ENCODE results near the gene EIF4E2.
A peak's percentile ranks its signal among the peaks of the same experiment; 100 is the strongest.

EIF4E2 gene

DNA sequence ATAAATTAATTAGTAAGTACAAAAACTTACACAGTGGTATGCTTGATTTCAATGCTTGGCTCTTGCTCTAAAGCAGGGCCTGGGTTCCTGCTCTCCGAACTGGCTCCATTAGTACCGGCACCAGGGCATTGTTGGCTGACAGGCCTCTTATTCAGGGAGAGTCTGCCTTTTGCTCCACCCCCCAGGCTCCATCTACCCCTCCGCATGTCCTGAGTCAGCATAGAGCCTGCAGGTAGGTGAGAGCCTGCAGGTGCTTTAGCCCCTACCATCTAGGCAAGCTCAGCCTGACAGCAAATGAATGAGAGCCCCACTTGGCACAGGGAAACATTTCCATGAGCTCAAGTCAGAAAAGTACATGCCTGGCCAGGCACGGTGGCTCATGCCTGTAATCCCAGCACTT, 47.8 kb downstream of the EIF4E2 start:
- Mint-ChIP-seq H3K4me1 (no peaks in the 10 kb centered on the region), H3K9me3 (no peaks in the 10 kb centered on the region), H3K36me3 (peaks cover 4% of the 10 kb centered on the region in 2 donors), H3K27ac (no peak overlapping the region), H3K4me3 (no peak overlapping the region), H3K27me3 (no peaks in the 10 kb centered on the region)
- ATAC-seq (replicated peaks) (no peak), DNase-seq (no peak)

GRCh38 chr2:232600053-232600773, 49.7 kb downstream of the EIF4E2 start:
- no peaks in the 10 kb centered on the region for H3K4me1 Mint-ChIP-seq
- no peaks in the 10 kb centered on the region for H3K9me3 Mint-ChIP-seq
- no peak overlapping the region for H3K27ac Mint-ChIP-seq
- peaks cover 6 to 9% of the 10 kb centered on the region in 2 donors for H3K27me3 Mint-ChIP-seq
- DNase-seq (no peak), ATAC-seq (replicated peaks) (no peak)
- H3K36me3 Mint-ChIP-seq: peaks cover 4% of the 10 kb centered on the region in 2 donors
- H3K4me3 Mint-ChIP-seq: no peak overlapping the region

DNA sequence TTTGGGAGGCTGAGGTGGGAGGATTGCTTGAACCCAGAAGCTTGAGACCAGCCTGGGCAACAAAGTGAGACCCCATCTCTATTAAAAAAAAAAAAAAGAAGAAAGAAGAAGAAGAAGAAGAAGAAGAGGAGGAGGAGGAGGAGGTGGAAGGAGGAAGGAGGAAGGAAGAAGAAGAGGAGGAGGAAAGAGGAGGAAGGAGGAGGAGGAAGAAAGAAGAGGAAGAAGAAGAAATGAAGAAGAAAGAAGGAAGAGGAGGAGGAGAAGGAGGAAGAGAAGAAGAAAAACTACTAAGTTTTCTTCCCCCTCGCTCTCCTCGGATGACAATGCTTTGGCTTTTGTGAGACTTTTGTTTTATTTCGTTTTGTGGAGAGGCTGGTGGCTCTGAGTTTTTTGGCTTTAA, 52.8 kb downstream of the EIF4E2 start:
- H3K27ac Mint-ChIP-seq: no peak overlapping the region
- DNase-seq (no peak), ATAC-seq (replicated peaks) (no peak)
- peaks cover 0 to 12% of the 10 kb centered on the region in 2 donors for H3K4me1 Mint-ChIP-seq
- H3K9me3 Mint-ChIP-seq: no peaks in the 10 kb centered on the region
- H3K27me3 Mint-ChIP-seq: peaks cover 6 to 9% of the 10 kb centered on the region in 2 donors
- H3K4me3 Mint-ChIP-seq: no peak overlapping the region
- peaks cover 0 to 2% of the 10 kb centered on the region in 2 donors for H3K36me3 Mint-ChIP-seq

GRCh38 chr2:232604535-232604934, 54.0 kb downstream of the EIF4E2 start:
- H3K4me3 Mint-ChIP-seq: no peak overlapping the region
- DNase-seq: no peak
- no peak overlapping the region for H3K27ac Mint-ChIP-seq
- H3K36me3 Mint-ChIP-seq: no peaks in the 10 kb centered on the region
- H3K27me3 Mint-ChIP-seq: peaks cover 6 to 9% of the 10 kb centered on the region in 2 donors
- no peak for ATAC-seq (replicated peaks)
- no peaks in the 10 kb centered on the region for H3K9me3 Mint-ChIP-seq
- H3K4me1 Mint-ChIP-seq: peaks cover 0 to 12% of the 10 kb centered on the region in 2 donors

- Mint-ChIP-seq H3K4me1 (peaks cover 0 to 12% of the 10 kb centered on the region in 2 donors), H3K9me3 (no peaks in the 10 kb centered on the region), H3K27ac (no peak overlapping the region), H3K36me3 (no peaks in the 10 kb centered on the region), H3K27me3 (peaks cover 6 to 9% of the 10 kb centered on the region in 2 donors), H3K4me3 (no peak overlapping the region)
- no peak for ATAC-seq (replicated peaks)
- no peak for DNase-seq
Observed at GRCh38 chr2:232607011-232607410, 56.5 kb downstream of the EIF4E2 start.

- no peak for ATAC-seq (replicated peaks)
- no peak for DNase-seq
- H3K4me3 Mint-ChIP-seq: no peak overlapping the region
- peaks cover 0 to 3% of the 10 kb centered on the region in 2 donors for H3K27me3 Mint-ChIP-seq
- no peaks in the 10 kb centered on the region for H3K36me3 Mint-ChIP-seq
- no peaks in the 10 kb centered on the region for H3K9me3 Mint-ChIP-seq
- H3K27ac Mint-ChIP-seq: no peak overlapping the region
- H3K4me1 Mint-ChIP-seq: peaks cover 0 to 12% of the 10 kb centered on the region in 2 donors
Observed at GRCh38 chr2:232609607-232610006, 59.1 kb downstream of the EIF4E2 start.

DNA sequence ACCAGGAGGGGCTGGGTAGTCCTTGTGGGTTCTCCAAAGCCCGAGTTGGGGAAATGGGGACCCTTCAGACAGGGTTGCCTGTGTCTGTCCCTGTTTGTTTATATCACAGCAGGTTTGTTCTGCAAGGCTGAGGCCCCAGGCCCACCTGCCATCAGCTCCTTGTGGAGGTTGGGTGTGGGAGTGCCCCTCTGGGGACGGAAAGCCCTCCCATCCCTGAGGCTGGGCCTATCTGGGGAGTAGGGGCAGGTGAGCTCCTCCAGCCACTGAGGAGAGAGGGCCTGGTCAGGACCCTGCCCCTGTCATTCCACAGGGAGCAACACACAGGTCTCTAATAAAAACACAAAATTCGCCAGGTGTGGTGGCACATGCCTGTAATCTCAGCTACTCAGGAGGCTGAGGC, 59.6 kb downstream of the EIF4E2 start:
- H3K36me3 Mint-ChIP-seq: no peaks in the 10 kb centered on the region
- H3K4me1 Mint-ChIP-seq: peaks cover 0 to 12% of the 10 kb centered on the region in 2 donors
- H3K4me3 Mint-ChIP-seq: no peak overlapping the region
- DNase-seq: no peak
- ATAC-seq (replicated peaks): no peak
- H3K27me3 Mint-ChIP-seq: no peaks in the 10 kb centered on the region
- H3K27ac Mint-ChIP-seq: no peak overlapping the region
- H3K9me3 Mint-ChIP-seq: no peaks in the 10 kb centered on the region

- Mint-ChIP-seq H3K9me3 (no peaks in the 10 kb centered on the region), H3K4me1 (peaks cover 0 to 5% of the 10 kb centered on the region in 2 donors), H3K27ac (no peak overlapping the region), H3K36me3 (no peaks in the 10 kb centered on the region), H3K27me3 (no peaks in the 10 kb centered on the region), H3K4me3 (no peak overlapping the region)
- DNase-seq (no peak), ATAC-seq (replicated peaks) (no peak)
Observed at GRCh38 chr2:232611061-232611460, 60.6 kb downstream of the EIF4E2 start.

- no peaks in the 10 kb centered on the region for H3K4me1 Mint-ChIP-seq
Observed at GRCh38 chr2:232611559-232612218, 61.2 kb downstream of the EIF4E2 start.

DNA sequence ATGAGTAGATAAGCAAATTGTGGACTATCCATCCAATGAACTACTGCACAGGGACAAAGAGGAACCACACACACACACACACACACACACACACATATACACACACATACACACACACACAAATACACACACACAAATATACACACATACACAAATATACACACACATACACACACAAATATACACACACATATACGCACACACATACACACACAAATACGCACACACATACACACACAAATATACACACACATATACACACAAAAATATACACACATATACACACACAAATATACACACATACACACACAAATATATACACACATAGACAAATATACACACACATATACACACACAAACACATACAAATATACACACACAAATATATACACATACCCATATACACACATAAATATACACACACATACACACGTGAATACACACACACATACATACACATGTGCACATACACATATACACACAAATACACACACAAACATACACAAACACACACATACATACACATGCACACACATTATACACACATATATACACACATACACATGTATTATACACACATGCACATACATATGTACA, 63.1 kb downstream of the EIF4E2 start:
- Mint-ChIP-seq H3K27me3 (no peaks in the 10 kb centered on the region), H3K9me3 (no peaks in the 10 kb centered on the region), H3K4me1 (no peaks in the 10 kb centered on the region), H3K27ac (no peak overlapping the region), H3K36me3 (no peaks in the 10 kb centered on the region), H3K4me3 (no peak overlapping the region)
- no peak for ATAC-seq (replicated peaks)
- DNase-seq: no peak

More at GRCh38 chr2:232611559-232612218, 61.2 kb downstream of the EIF4E2 start:
- ATAC-seq (replicated peaks): peak; percentile 50
- H3K27me3 Mint-ChIP-seq: no peaks in the 10 kb centered on the region
- H3K27ac Mint-ChIP-seq: no peak overlapping the region
- DNase-seq: peak; percentile 27
- no peak overlapping the region for H3K4me3 Mint-ChIP-seq
- no peaks in the 10 kb centered on the region for H3K36me3 Mint-ChIP-seq
- H3K9me3 Mint-ChIP-seq: no peaks in the 10 kb centered on the region

DNA sequence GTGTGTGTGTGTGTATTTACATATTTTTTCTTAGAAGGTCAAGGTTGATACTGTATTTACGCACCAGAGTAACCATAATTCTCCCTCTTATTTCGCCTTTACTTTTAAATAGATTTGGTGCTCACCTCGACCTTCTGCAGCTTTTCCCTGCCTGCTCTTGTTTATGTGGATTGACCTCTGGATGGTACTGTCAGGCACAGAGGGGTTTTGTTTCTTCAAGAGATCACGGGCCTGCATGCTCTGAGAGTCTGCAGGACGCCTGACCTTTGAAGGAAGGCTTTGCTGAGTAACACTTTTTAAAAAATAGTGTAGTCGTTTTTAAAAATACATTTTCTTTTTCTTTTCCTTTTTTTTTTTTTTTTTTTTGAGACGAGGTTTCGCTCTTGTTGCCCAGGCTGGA, 64.8 kb downstream of the EIF4E2 start:
- no peaks in the 10 kb centered on the region for H3K4me1 Mint-ChIP-seq
- H3K27me3 Mint-ChIP-seq: no peaks in the 10 kb centered on the region
- no peaks in the 10 kb centered on the region for H3K9me3 Mint-ChIP-seq
- ATAC-seq (replicated peaks) (no peak), DNase-seq (no peak)
- H3K36me3 Mint-ChIP-seq: no peaks in the 10 kb centered on the region
- no peak overlapping the region for H3K4me3 Mint-ChIP-seq
- H3K27ac Mint-ChIP-seq: no peak overlapping the region
